Measurements from ENCODE around the gene NUFIP1. TPM values are rescaled to one million over a fixed set of nuclear protein-coding genes. Genes with fewer than 3 reads are reported as not detected.

The NUFIP1 gene
- total RNA-seq, 4 donors from 2014 or later = 0.88 to 4.0 (median 3.7) TPM

GRCh38 chr13:44938854-44939253 is 50.4 kb downstream of the NUFIP1 start:
- WGBS, 2 donors = 84 to 86% methylated on average over 2 of the region's 2 CpGs
- DNase-seq (ENCODE audit: low spot score in 2 of 2) = no peak
- TF ChIP-seq CTCF (IDR thresholded peaks at IDR 0.05) (no peak), POLR2A (IDR thresholded peaks at IDR 0.05) (no peak)
- no peak overlapping the region for H3K4me3 ChIP-seq (ENCODE audit: low read depth, poor library complexity, severe bottlenecking)
- intact Hi-C loops (cut with DNase I; ENCODE audit: low total_unique reads) = no loop called here

GRCh38 chr13:44936246-44936645 is 53.0 kb downstream of the NUFIP1 start:
- no peak for DNase-seq (ENCODE audit: low spot score in 2 of 2)
- 90 to 91% methylated on average over 1 of the region's 1 CpG for WGBS, 2 donors
- TF ChIP-seq CTCF (IDR thresholded peaks at IDR 0.05) (no peak), POLR2A (IDR thresholded peaks at IDR 0.05) (no peak)
- intact Hi-C loops (cut with DNase I; ENCODE audit: low total_unique reads) = no loop called here
- no peak overlapping the region for H3K4me3 ChIP-seq (ENCODE audit: low read depth, poor library complexity, severe bottlenecking)

GRCh38 chr13:44934724-44935123 is 54.5 kb downstream of the NUFIP1 start:
- WGBS, 2 donors = 0 to 7% methylated on average over 1 of the region's 1 CpG
- intact Hi-C loops (cut with DNase I; ENCODE audit: low total_unique reads) = no loop called here
- H3K4me3 ChIP-seq (ENCODE audit: low read depth, poor library complexity, severe bottlenecking) = no peak overlapping the region
- DNase-seq (ENCODE audit: low spot score in 2 of 2) = no peak
- no peak for TF ChIP-seq POLR2A (IDR thresholded peaks at IDR 0.05)
- no peak for TF ChIP-seq CTCF (IDR thresholded peaks at IDR 0.05)

- WGBS, 2 donors = 28 to 39% methylated on average over 7 of the region's 7 CpGs
- TF ChIP-seq POLR2A (IDR thresholded peaks at IDR 0.05) = no peak
- no peak for TF ChIP-seq CTCF (IDR thresholded peaks at IDR 0.05)
Observed at GRCh38 chr13:44932850-44933251, 56.4 kb downstream of the NUFIP1 start.

GRCh38 chr13:44932171-44932849 is 57.0 kb downstream of the NUFIP1 start:
- intact Hi-C loops (cut with DNase I; ENCODE audit: low total_unique reads) = no loop called here
- 44 to 61% methylated on average over 5 of the region's 5 CpGs for WGBS, 2 donors
- TF ChIP-seq POLR2A (IDR thresholded peaks at IDR 0.05) (no peak), CTCF (IDR thresholded peaks at IDR 0.05) (no peak)
- H3K4me3 ChIP-seq (ENCODE audit: low read depth, poor library complexity, severe bottlenecking) = no peak overlapping the region
- no peak for DNase-seq (ENCODE audit: low spot score in 2 of 2)

More at GRCh38 chr13:44932850-44933251, 56.4 kb downstream of the NUFIP1 start:
- intact Hi-C loops (cut with DNase I; ENCODE audit: low total_unique reads) = no loop called here
- no peak overlapping the region for H3K4me3 ChIP-seq (ENCODE audit: low read depth, poor library complexity, severe bottlenecking)
- no peak for DNase-seq (ENCODE audit: low spot score in 2 of 2)

Measured in lower leg skin (tissue), 4 donors.